Fibroblast of mammary gland (primary cell): ENCODE measurements around the gene AUTS2.

ENCODE experiments used
- DNase-seq: peaks from one replicate; pipeline ENCODE4 v3.0.0-alpha.2; 2010; ENCODE audit warnings: low read depth
- H3K4me3 ChIP-seq: 2 replicates; pipeline ENCODE4 v1.5.1; 2011; ENCODE audit warnings: low read depth, mild to moderate bottlenecking, low read length, moderate library complexity; ENCODE audit not compliant: control insufficient read depth
- CTCF ChIP-seq: conservative IDR thresholded peaks from 2 replicates; pipeline ENCODE4 v1.5.1; 2011; ENCODE audit warnings: low read depth, low read length, inconsistent platforms; ENCODE audit not compliant: control insufficient read depth, insufficient read depth

AUTS2 gene

GRCh38 chr7:69898189-69898588, 299.9 kb downstream of the AUTS2 start:
- DNase-seq, result no peak
- H3K4me3 ChIP-seq, result no peak overlapping the region
- no peak for TF ChIP-seq CTCF

GRCh38 chr7:69903410-69903809, 305.1 kb downstream of the AUTS2 start:
- no peak overlapping the region for H3K4me3 ChIP-seq
- TF ChIP-seq CTCF, result no peak
- peak; percentile 47 for DNase-seq

- DNase-seq, result peak; percentile 55
Observed at GRCh38 chr7:69906283-69906995, 308.2 kb downstream of the AUTS2 start.

GRCh38 chr7:69907720-69908119, 309.4 kb downstream of the AUTS2 start:
- TF ChIP-seq CTCF, result no peak
- DNase-seq, result no peak
- no peak overlapping the region for H3K4me3 ChIP-seq

More at GRCh38 chr7:69906283-69906995, 308.2 kb downstream of the AUTS2 start:
- TF ChIP-seq CTCF, result no peak
- no peak overlapping the region for H3K4me3 ChIP-seq

- DNase-seq, result no peak
- TF ChIP-seq CTCF, result no peak
Observed at GRCh38 chr7:69908454-69908853, 310.2 kb downstream of the AUTS2 start.

GRCh38 chr7:69910150-69910549, 311.9 kb downstream of the AUTS2 start:
- no peak overlapping the region for H3K4me3 ChIP-seq
- DNase-seq, result no peak
- TF ChIP-seq CTCF, result no peak

More at GRCh38 chr7:69908454-69908853, 310.2 kb downstream of the AUTS2 start:
- H3K4me3 ChIP-seq, result no peak overlapping the region
